Kidney epithelial cell (primary cell): ENCODE data around the gene LMNTD1. TPM values are rescaled to one million over a fixed set of nuclear protein-coding genes. Genes with fewer than 3 reads are reported as not detected.

ENCODE experiments used
- DNase-seq: peaks from one replicate; pipeline ENCODE4 v3.0.0-alpha.2; 2010; ENCODE audit warnings: low read depth
- H3K27me3 ChIP-seq: 2 replicates; pipeline ENCODE4 v1.6.0; 2011; ENCODE audit warnings: low read length; ENCODE audit not compliant: control insufficient read depth, insufficient read depth
- H3K36me3 ChIP-seq: 2 replicates; pipeline ENCODE4 v1.5.1; 2011; ENCODE audit warnings: low read length; ENCODE audit not compliant: control insufficient read depth, insufficient read depth
- H3K4me3 ChIP-seq: 2 replicates; pipeline ENCODE4 v1.5.1; 2011; ENCODE audit warnings: low read depth, mild to moderate bottlenecking, control low read depth, low read length
- CTCF ChIP-seq: IDR thresholded peaks from 2 replicates; pipeline ENCODE4 v1.5.1; 2011; ENCODE audit warnings: mild to moderate bottlenecking, moderate library complexity, low read length, control low read depth, inconsistent platforms; ENCODE audit not compliant: insufficient read depth, poor library complexity, severe bottlenecking
- total RNA-seq: library from RNA; depleted of rRNA; stranded (reverse); fragments of >200 nt; gene quantifications from 2 replicates; pipeline ENCODE4 v1.2.3, GENCODE V29; 2015

The LMNTD1 gene
- total RNA-seq, 1 donor from 2014 or later = 0.08 TPM

- Histone ChIP-seq H3K36me3 (no peaks in the 10 kb centered on the region), H3K27me3 (no peaks in the 10 kb centered on the region), H3K4me3 (no peak overlapping the region)
- no peak for DNase-seq
- no peak for TF ChIP-seq CTCF
These were observed 2.9 kb downstream of the LMNTD1 start for GRCh38 chr12:25550186-25550585.

GRCh38 chr12:25549120-25549519 is 4.0 kb downstream of the LMNTD1 start:
- no peak for TF ChIP-seq CTCF
- no peak for DNase-seq
- Histone ChIP-seq H3K4me3 (no peak overlapping the region), H3K36me3 (no peaks in the 10 kb centered on the region), H3K27me3 (no peaks in the 10 kb centered on the region)

GRCh38 chr12:25546318-25546717 is 6.8 kb downstream of the LMNTD1 start:
- TF ChIP-seq CTCF = no peak
- no peaks in the 10 kb centered on the region for H3K36me3 ChIP-seq
- H3K4me3 ChIP-seq = no peak overlapping the region
- DNase-seq = no peak
- no peaks in the 10 kb centered on the region for H3K27me3 ChIP-seq

- Histone ChIP-seq H3K36me3 (no peaks in the 10 kb centered on the region), H3K27me3 (no peaks in the 10 kb centered on the region), H3K4me3 (no peak overlapping the region)
- no peak for TF ChIP-seq CTCF
- no peak for DNase-seq
These were observed 19.9 kb downstream of the LMNTD1 start for GRCh38 chr12:25533150-25533549.

GRCh38 chr12:25531502-25532052 is 21.5 kb downstream of the LMNTD1 start:
- no peak for TF ChIP-seq CTCF
- Histone ChIP-seq H3K4me3 (no peak overlapping the region), H3K27me3 (no peaks in the 10 kb centered on the region), H3K36me3 (no peaks in the 10 kb centered on the region)
- no peak for DNase-seq

- no peak for TF ChIP-seq CTCF
- DNase-seq = peak; percentile 16
- no peaks in the 10 kb centered on the region for H3K36me3 ChIP-seq
These were observed 23.3 kb downstream of the LMNTD1 start for GRCh38 chr12:25529738-25530137.

More at GRCh38 chr12:25529738-25530137, 23.3 kb downstream of the LMNTD1 start:
- H3K27me3 ChIP-seq = no peaks in the 10 kb centered on the region
- H3K4me3 ChIP-seq = no peak overlapping the region
